Measurements from ENCODE around the gene BICDL2. TPM values are rescaled to one million over a fixed set of nuclear protein-coding genes. Genes with fewer than 3 reads are reported as not detected.
A peak's percentile ranks its signal among the peaks of the same experiment; 100 is the strongest.
"Not testable (repeated sequence)": the region's sequence is repeated elsewhere in the genome, so short reads cannot be mapped to it uniquely, and the experiment has no call there.

Gene BICDL2
- total RNA-seq, 1 donor from 2014 or later = 16.3 TPM

- ATAC-seq (no peak), DNase-seq (no peak)
- Histone ChIP-seq H3K36me3 (no peaks in the 10 kb centered on the region), H3K9me3 (no peaks in the 10 kb centered on the region), H3K27ac (no peak overlapping the region), H3K27me3 (no peaks in the 10 kb centered on the region), H3K4me3 (no peak overlapping the region), H3K4me1 (peaks cover 20% of the 10 kb centered on the region)
- intact Hi-C loops (cut with DNase I) = no loop called here
- no peak for TF ChIP-seq CTCF (IDR thresholded peaks at IDR 0.05)
These were observed 18.4 kb upstream of the BICDL2 start for GRCh38 chr16:3054965-3055733.

- DNase-seq; intact Hi-C loops (cut with DNase I); H3K9me3 ChIP-seq; ATAC-seq; H3K27me3 ChIP-seq; H3K36me3 ChIP-seq; H3K27ac ChIP-seq; H3K4me1 ChIP-seq; H3K4me3 ChIP-seq: not testable (repeated sequence)
These were observed 16.6 kb upstream of the BICDL2 start for GRCh38 chr16:3053330-3053710.

- H3K27ac ChIP-seq; intact Hi-C loops (cut with DNase I); H3K9me3 ChIP-seq; H3K4me1 ChIP-seq; H3K4me3 ChIP-seq; H3K36me3 ChIP-seq; DNase-seq: not testable (repeated sequence)
- peak; percentile 1 for ATAC-seq
- peaks cover 14% of the 10 kb centered on the region for H3K27me3 ChIP-seq
These were observed 16.0 kb upstream of the BICDL2 start for GRCh38 chr16:3052571-3053329.

GRCh38 chr16:3051494-3051893 lies 14.8 kb upstream of the BICDL2 start:
- H3K27me3 ChIP-seq = peaks cover 26% of the 10 kb centered on the region
- H3K4me3 ChIP-seq = no peak overlapping the region
- intact Hi-C loops (cut with DNase I) = no loop called here
- no peak for ATAC-seq
- no peak for TF ChIP-seq CTCF (IDR thresholded peaks at IDR 0.05)
- no peaks in the 10 kb centered on the region for H3K9me3 ChIP-seq
- H3K4me1 ChIP-seq = peaks cover 5% of the 10 kb centered on the region
- H3K27ac ChIP-seq = no peak overlapping the region
- H3K36me3 ChIP-seq = no peaks in the 10 kb centered on the region
- no peak for DNase-seq

GRCh38 chr16:3051009-3051408 lies 14.3 kb upstream of the BICDL2 start:
- Histone ChIP-seq H3K27me3 (peaks cover 31% of the 10 kb centered on the region), H3K27ac (no peak overlapping the region), H3K4me1 (peaks cover 8% of the 10 kb centered on the region), H3K9me3 (no peaks in the 10 kb centered on the region), H3K4me3 (no peak overlapping the region), H3K36me3 (no peaks in the 10 kb centered on the region)
- no peak for ATAC-seq
- TF ChIP-seq CTCF (IDR thresholded peaks at IDR 0.05) = no peak
- intact Hi-C loops (cut with DNase I) = no loop called here
- DNase-seq = no peak

- Histone ChIP-seq H3K27me3 (peaks cover 36% of the 10 kb centered on the region), H3K36me3 (no peaks in the 10 kb centered on the region), H3K9me3 (no peaks in the 10 kb centered on the region), H3K4me3 (no peak overlapping the region), H3K27ac (no peak overlapping the region), H3K4me1 (peaks cover 13% of the 10 kb centered on the region)
- intact Hi-C loops (cut with DNase I) = no loop called here
- DNase-seq = no peak
- TF ChIP-seq CTCF (IDR thresholded peaks at IDR 0.05) = no peak
- no peak for ATAC-seq
These were observed 13.7 kb upstream of the BICDL2 start for GRCh38 chr16:3050487-3050886.
